Activated T-helper 2 cell treated with anti-CD3 and anti-CD28 coated beads, Interferon-gamma antibody, Interleukin-2, Interleukin-4, amounts not matched to agents 10 μg/mL and 5 μg/mL and 100 μg/mL, durations not matched to agents 14 hours and 24 hours and 36 hours (primary cell): ENCODE data around the gene APBB2. TPM values are rescaled to one million over a fixed set of nuclear protein-coding genes. Genes with fewer than 3 reads are reported as not detected.

ENCODE experiments used
- DNase-seq: peaks from one replicate; pipeline ENCODE4 v3.0.0; 2021; ENCODE audit warnings: low spot score
- H3K27ac Mint-ChIP-seq: one replicate; pipeline ENCODE4 v1.8.0; 2021; ENCODE audit warnings: mixed read lengths
- H3K27me3 Mint-ChIP-seq: one replicate; pipeline ENCODE4 v1.8.0; 2021; ENCODE audit warnings: low read depth, mixed read lengths
- H3K36me3 Mint-ChIP-seq: one replicate; pipeline ENCODE4 v1.8.0; 2021; ENCODE audit warnings: low read depth, mixed read lengths
- H3K4me1 Mint-ChIP-seq: one replicate; pipeline ENCODE4 v1.8.0; 2021; ENCODE audit warnings: low read depth, mixed read lengths
- H3K4me3 Mint-ChIP-seq: one replicate; pipeline ENCODE4 v1.8.0; 2021; ENCODE audit warnings: low read depth, mild to moderate bottlenecking, moderate library complexity, mixed read lengths
- H3K9me3 Mint-ChIP-seq: one replicate; pipeline ENCODE4 v1.8.0; 2021; ENCODE audit warnings: mixed read lengths
- intact Hi-C: fragments of 100-400 bp; cut with micrococcal nuclease; formaldehyde crosslinking; loops from one replicate; pipeline ENCODE4 v1.15.1; 2023
- total RNA-seq: library from RNA; stranded (reverse); gene quantifications from 2 replicates; pipeline ENCODE4 v1.2.3, GENCODE V29; 2022

Gene APBB2
- total RNA-seq, 1 donor from 2014 or later = 0.73 TPM

DNA sequence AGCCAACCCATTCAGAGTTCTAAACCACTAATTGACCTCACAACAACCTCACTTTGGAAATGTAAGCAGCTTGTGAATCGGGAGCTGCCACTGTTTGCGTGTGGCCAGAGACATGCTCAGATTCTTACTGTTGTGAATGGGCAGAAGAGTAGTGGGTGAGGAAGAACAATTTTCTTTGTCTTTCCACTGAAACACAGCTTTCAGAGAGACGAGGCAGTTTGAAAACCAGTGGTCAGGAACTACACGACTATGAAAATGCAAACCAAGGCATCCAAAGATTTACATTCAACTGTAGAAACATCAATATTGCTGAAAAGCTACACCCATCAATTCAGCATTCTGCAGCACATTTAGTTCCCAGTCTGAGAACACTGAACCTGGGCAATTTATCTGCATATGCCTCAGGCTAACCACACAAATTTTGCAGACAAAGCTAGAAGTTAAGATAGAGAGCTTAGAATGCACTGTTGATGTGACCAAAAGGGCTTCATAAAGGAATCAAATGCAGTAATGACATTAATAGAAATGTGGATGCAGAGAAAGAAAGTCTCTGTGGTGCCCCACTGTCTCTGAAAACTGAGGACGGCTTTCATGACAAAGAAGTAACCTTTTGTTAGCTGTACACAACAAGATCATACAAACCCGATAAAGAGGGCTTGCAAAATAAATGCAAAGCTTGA lies 134.3 kb downstream of the APBB2 start:
- H3K4me3 Mint-ChIP-seq = no peak overlapping the region
- no peak for DNase-seq
- no peaks in the 10 kb centered on the region for H3K9me3 Mint-ChIP-seq
- intact Hi-C loops = no loop called here
- H3K27me3 Mint-ChIP-seq = peaks cover 2% of the 10 kb centered on the region
- no peaks in the 10 kb centered on the region for H3K36me3 Mint-ChIP-seq
- H3K27ac Mint-ChIP-seq = no peak overlapping the region
- H3K4me1 Mint-ChIP-seq = no peaks in the 10 kb centered on the region

DNA sequence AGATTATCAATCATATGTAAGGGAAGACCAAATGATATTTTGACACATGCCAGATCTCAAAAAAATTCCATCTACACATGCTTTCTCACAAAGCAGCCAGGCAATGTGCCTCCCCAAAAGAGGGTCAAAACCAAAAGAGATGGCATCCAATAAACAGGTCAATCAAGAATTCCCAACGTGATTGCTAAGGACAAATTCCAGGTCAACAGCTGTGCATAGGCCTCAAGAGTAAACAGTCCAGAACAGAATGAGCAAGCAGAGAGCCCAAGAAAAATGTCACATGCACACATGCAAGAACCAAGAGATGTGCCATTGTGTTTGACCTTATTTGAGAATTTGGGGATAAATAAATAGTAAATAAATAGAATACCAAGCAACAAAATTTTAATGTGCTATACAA lies 136.7 kb downstream of the APBB2 start:
- no peaks in the 10 kb centered on the region for H3K36me3 Mint-ChIP-seq
- H3K27me3 Mint-ChIP-seq = peaks cover 2% of the 10 kb centered on the region
- H3K9me3 Mint-ChIP-seq = no peaks in the 10 kb centered on the region
- intact Hi-C loops = no loop called here
- no peak overlapping the region for H3K27ac Mint-ChIP-seq
- no peak overlapping the region for H3K4me3 Mint-ChIP-seq
- no peak for DNase-seq
- no peaks in the 10 kb centered on the region for H3K4me1 Mint-ChIP-seq

DNA sequence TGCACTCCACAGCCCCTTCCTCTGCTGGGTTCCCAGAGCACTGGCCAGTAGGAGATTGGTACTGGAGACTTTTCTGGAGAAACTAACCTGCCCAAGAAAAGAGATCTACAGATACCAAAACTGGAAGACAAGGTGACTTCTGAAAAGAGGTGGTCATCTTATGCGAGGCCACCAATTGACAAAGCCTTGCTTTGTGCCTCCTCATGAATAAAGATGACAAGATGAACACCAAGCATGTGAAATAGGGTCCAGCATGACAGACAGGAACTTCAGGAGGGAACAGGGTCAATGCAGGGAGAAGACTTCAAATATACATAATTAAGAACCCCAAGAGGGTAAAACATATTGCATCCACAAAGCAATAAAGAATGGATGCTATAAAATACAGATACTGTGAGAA lies 137.9 kb downstream of the APBB2 start:
- Mint-ChIP-seq H3K27me3 (peaks cover 2% of the 10 kb centered on the region), H3K27ac (no peak overlapping the region), H3K9me3 (no peaks in the 10 kb centered on the region), H3K4me3 (no peak overlapping the region), H3K4me1 (no peaks in the 10 kb centered on the region), H3K36me3 (no peaks in the 10 kb centered on the region)
- no peak for DNase-seq
- intact Hi-C loops = no loop called here

DNA sequence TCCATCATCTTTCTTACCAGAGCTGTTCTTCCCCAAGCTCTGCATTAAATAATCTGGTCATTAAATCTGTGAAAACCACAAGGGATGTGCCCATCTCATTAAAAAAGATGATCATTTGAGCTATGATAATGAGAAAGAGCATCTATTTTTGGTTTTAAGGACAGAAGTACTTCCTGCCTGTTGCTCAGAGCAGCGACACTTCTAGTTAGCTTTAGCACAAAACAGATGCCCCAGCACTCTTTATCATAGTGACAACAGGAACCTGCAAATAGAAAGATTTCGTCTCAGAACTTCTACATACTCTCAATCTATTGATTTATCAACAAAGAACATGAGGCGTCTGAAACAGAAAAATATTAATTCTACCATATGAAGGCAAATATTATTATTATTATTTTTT lies 140.1 kb downstream of the APBB2 start:
- Mint-ChIP-seq H3K9me3 (no peaks in the 10 kb centered on the region), H3K4me3 (no peak overlapping the region), H3K36me3 (no peaks in the 10 kb centered on the region), H3K4me1 (no peaks in the 10 kb centered on the region), H3K27ac (no peak overlapping the region), H3K27me3 (no peaks in the 10 kb centered on the region)
- DNase-seq = no peak
- intact Hi-C loops = no loop called here

DNA sequence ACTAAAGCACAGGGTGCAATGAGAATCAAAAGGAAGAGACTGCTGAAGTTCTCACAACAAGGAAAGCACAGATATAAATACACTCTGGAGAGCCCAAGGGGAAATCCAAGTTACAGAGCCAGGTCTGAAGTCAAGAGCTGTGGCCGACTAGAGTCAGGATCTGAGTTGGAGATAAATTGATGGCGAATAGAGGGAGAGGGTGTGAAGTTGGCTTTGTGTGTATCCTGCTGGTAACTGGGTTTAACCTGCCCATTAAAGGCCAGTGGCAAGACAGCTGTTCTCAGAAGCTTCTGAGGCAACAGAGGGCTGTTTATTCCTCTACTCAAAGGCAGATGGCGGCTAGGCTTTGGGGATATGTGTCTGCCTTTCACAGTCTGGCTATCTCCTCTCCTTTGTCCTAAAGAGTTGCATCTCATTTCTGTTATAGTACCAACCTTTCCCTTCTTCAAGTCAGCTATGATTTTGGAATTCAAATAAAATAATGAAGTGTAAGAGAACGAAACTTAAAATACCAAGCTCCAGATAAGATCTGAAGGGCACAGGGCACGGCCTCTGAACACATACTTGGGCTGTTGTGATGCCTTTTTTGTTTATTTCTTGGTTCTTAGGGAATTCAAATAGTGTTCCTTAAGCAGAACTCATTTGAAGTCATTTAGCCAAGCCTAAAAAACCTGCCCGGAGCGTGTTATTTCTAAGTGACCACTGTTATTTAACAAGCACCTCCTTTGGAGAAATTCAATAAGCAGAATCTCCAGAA lies 142.1 kb downstream of the APBB2 start:
- Mint-ChIP-seq H3K9me3 (no peaks in the 10 kb centered on the region), H3K27me3 (no peaks in the 10 kb centered on the region), H3K36me3 (no peaks in the 10 kb centered on the region), H3K4me3 (no peak overlapping the region), H3K27ac (no peak overlapping the region), H3K4me1 (no peaks in the 10 kb centered on the region)
- no peak for DNase-seq
- intact Hi-C loops = no loop called here

DNA sequence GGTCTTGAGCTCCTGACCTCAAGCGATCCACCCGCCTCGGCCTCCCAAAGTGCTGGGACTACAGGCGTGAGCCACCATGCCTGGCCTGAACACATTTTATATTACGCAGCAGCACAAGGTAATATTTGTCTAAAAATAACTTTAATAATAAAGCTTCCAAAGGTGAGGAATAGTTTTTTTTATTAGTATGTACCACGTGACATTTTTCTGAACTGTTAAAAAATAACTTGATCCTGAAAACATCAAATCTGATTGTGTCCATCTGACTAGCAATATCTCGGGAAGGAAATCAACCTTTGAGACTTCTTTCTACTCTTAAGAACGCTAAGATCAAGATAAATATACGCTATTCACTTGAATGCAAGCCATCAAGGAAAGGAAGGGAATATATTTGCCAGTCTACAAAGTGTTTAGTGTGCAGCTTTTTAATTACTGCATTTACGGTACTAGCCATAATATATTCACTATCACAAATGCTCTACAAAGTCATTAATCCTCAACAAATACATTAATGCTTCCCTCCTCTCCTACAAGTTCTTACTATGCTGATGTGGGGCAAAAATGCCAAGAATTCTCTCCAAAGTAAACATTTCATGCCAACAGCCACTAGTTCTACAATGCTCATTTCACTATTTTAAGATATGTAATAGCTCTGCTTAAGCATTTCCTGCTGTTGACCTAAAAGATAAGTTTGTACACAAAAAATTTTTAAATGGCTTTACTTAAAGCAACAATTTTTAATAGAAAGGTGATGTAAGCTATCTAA lies 143.6 kb downstream of the APBB2 start:
- Mint-ChIP-seq H3K27me3 (no peaks in the 10 kb centered on the region), H3K9me3 (no peaks in the 10 kb centered on the region), H3K27ac (no peak overlapping the region), H3K4me1 (no peaks in the 10 kb centered on the region), H3K4me3 (no peak overlapping the region), H3K36me3 (no peaks in the 10 kb centered on the region)
- DNase-seq = no peak
- intact Hi-C loops = no loop called here

DNA sequence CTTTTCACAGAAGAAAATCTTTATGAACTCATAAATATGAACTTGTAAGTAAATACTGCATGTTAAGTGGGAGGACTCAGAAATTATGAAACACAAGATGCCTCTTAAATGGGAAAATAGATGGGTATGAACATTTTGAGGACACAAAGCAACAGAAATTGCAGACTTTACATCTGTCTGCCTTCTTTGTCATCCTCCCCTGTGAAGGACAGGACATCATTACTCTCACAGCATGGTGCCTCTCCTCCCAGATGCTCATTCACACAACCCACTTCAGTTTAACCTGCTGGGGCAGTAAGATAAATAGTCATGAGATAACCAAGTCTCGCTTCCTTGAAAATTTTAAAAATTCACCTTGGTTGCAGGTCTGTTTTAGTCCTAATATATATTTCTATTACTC lies 144.5 kb downstream of the APBB2 start:
- no peak overlapping the region for H3K27ac Mint-ChIP-seq
- no peak for DNase-seq

DNA sequence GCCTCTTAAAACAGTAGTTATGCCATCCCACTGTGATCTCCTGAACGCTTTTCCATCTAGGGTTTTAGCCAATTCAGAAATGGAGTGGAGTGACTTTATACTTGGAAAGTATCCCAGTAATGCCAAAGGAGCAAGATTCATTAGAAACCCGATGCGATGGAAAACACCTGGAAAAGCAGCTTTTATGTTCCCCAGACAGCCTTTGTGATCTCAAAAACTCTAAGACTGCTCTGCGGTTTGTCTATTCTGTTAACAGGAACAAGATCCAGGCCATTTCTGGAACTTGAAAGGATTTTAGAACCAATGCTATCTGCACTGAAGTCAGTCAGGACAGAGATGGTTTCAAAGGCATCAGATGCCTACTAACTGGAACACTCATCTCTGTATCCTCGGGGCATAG lies 145.1 kb downstream of the APBB2 start:
- DNase-seq = no peak
- intact Hi-C loops = no loop called here
- no peaks in the 10 kb centered on the region for H3K27me3 Mint-ChIP-seq
- H3K27ac Mint-ChIP-seq = no peak overlapping the region
- H3K36me3 Mint-ChIP-seq = no peaks in the 10 kb centered on the region
- no peaks in the 10 kb centered on the region for H3K9me3 Mint-ChIP-seq
- H3K4me1 Mint-ChIP-seq = no peaks in the 10 kb centered on the region
- H3K4me3 Mint-ChIP-seq = no peak overlapping the region

More for the DNA sequence above, 144.5 kb downstream of the APBB2 start:
- Mint-ChIP-seq H3K4me1 (no peaks in the 10 kb centered on the region), H3K9me3 (no peaks in the 10 kb centered on the region), H3K4me3 (no peak overlapping the region), H3K36me3 (no peaks in the 10 kb centered on the region), H3K27me3 (no peaks in the 10 kb centered on the region)
- intact Hi-C loops = no loop called here

DNA sequence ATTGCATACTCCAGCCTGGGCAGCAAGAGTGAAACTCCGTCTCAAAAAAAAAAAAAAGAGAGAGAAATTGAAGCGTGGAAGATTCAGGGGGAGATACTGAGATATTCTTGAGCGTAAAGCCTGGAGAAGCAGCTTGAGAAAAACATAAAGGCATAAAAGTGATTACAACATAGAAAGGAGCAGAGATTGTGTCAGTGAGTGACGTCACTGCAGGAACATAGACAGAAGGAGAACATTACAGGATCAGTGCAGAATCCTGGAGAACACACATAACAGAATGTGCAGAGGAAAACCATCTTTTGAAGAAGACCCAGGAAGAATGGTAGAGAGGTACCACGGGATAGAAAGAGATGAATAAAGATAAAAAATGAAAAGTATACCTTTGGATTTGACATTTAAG lies 147.0 kb downstream of the APBB2 start:
- H3K36me3 Mint-ChIP-seq = no peaks in the 10 kb centered on the region
- no peak for DNase-seq
- H3K27me3 Mint-ChIP-seq = no peaks in the 10 kb centered on the region
- no peaks in the 10 kb centered on the region for H3K9me3 Mint-ChIP-seq
- H3K4me3 Mint-ChIP-seq = no peak overlapping the region
- intact Hi-C loops = no loop called here
- H3K27ac Mint-ChIP-seq = no peak overlapping the region
- no peaks in the 10 kb centered on the region for H3K4me1 Mint-ChIP-seq

DNA sequence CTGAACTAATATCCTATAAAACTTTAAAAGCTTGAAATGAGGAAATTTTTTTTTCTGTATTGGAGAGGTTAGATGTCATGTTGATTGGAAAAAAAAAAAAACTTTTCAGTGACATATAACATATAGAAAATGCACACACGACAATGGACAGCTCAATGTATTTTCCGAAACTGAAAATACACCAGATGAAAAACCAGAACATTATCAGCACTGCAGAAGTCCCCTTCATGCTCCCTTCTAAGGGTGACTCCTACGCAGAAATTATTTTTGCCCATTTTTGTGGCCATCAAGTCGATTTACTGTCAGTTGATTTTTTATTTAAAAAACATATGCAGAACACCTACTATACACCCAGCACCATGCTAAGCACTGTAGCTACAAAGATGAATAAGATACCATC lies 148.3 kb downstream of the APBB2 start:
- no peak overlapping the region for H3K27ac Mint-ChIP-seq
- H3K4me1 Mint-ChIP-seq = no peaks in the 10 kb centered on the region
- DNase-seq = no peak
- intact Hi-C loops = no loop called here
- no peaks in the 10 kb centered on the region for H3K36me3 Mint-ChIP-seq
- H3K9me3 Mint-ChIP-seq = no peaks in the 10 kb centered on the region
- no peaks in the 10 kb centered on the region for H3K27me3 Mint-ChIP-seq
- no peak overlapping the region for H3K4me3 Mint-ChIP-seq

DNA sequence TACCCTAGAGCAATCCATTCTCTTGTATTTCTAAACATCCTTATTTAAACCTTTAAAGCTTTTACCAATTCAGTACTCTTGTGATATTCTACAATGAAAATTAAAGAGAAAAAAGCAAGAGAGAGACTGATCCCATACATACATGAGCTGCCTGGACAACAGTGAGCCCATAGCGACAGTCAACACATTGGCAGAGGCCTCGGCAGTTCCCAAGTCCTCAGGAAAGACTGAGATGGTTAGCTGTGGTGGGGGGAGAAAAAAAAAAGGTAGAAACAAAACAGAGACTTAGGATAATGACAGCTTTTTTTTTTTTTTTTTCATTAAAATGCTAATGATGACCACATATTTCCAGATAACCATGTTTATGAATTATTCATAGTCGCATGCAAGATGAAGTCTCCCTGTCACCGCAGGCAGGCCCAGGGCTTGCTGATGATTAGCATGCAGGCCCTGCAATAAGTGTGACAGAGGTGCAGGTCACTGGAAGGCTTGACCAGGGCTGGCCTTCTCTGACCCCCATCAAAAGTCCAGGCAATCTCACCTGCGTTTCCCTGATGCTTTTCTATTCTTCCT lies 148.8 kb downstream of the APBB2 start:
- H3K36me3 Mint-ChIP-seq = no peaks in the 10 kb centered on the region
- no peak overlapping the region for H3K4me3 Mint-ChIP-seq
- no peaks in the 10 kb centered on the region for H3K9me3 Mint-ChIP-seq
- intact Hi-C loops = no loop called here
- no peak for DNase-seq
- H3K4me1 Mint-ChIP-seq = no peaks in the 10 kb centered on the region
- no peaks in the 10 kb centered on the region for H3K27me3 Mint-ChIP-seq
- no peak overlapping the region for H3K27ac Mint-ChIP-seq

DNA sequence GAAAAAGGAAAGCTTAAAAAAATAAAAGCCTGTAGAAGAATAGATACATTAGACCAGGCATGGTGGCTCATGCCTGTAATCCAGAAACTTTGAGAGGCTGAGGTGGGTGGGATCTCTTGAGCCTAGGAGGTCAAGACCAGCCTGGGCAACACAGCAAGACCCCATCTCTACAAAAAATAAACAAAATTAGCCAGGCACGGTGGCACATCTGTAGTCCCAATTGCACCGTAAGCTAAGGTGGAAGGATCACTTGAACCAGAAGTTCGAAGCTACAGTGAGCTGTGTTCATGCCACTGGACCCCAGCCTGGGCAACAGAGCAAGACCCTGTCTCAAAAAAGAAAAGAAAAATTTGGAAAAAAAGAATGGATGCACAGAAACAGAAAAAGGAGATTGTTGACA lies 149.4 kb downstream of the APBB2 start:
- no peak overlapping the region for H3K4me3 Mint-ChIP-seq
- H3K27ac Mint-ChIP-seq = no peak overlapping the region
- no peak for DNase-seq
- H3K9me3 Mint-ChIP-seq = no peaks in the 10 kb centered on the region
- H3K27me3 Mint-ChIP-seq = no peaks in the 10 kb centered on the region
- no peaks in the 10 kb centered on the region for H3K36me3 Mint-ChIP-seq
- intact Hi-C loops = no loop called here
- H3K4me1 Mint-ChIP-seq = no peaks in the 10 kb centered on the region
